AG04449 (cell line): ENCODE measurements around the gene WWC1.

Experiments
- CTCF ChIA-PET: fragments of 350-600 bp; formaldehyde crosslinking; extraction: SDS; loops from one replicate; lab custom pipeline; 2021; ENCODE audit warnings: antibody characterized with exemption; lab: Yijun Ruan, JAX
- POLR2A ChIA-PET: fragments of 400-600, 350-600 bp; formaldehyde crosslinking; extraction: SDS; loops from one replicate; lab custom pipeline; 2020; ENCODE audit warnings: antibody characterized with exemption, inconsistent platforms; lab: Yijun Ruan, JAX
- DNase-seq: peaks from one replicate; pipeline ENCODE4 v3.0.0-alpha.2; 2010; ENCODE audit warnings: low read depth, low spot score
- H3K4me3 ChIP-seq: 2 replicates; pipeline ENCODE4 v1.5.1; 2011; ENCODE audit warnings: low read depth, mild to moderate bottlenecking, control low read depth, low read length
- CTCF ChIP-seq: IDR thresholded peaks from one replicate; pipeline ENCODE4 v1.5.1; 2011; ENCODE audit warnings: mild to moderate bottlenecking, moderate library complexity, low read length, control low read depth, inconsistent platforms; ENCODE audit not compliant: insufficient read depth; ENCODE audit errors: missing control alignments

Gene WWC1

GRCh38 chr5:168356592-168356991 lies 65.1 kb downstream of the WWC1 start:
- TF ChIP-seq CTCF: no peak
- H3K4me3 ChIP-seq: no peak overlapping the region
- ChIA-PET CTCF (no interaction called here), POLR2A (no interaction called here)
- no peak for DNase-seq

- POLR2A ChIA-PET: no interaction called here
- DNase-seq: no peak
- TF ChIP-seq CTCF: no peak
- CTCF ChIA-PET: interaction anchor here (1.0 to 2.4 kb wide), 2 partner anchors 8 to 15 kb away, joined by 3 to 7 read pairs; no protein-coding TSS in a partner anchor
- H3K4me3 ChIP-seq: no peak overlapping the region
Observed at GRCh38 chr5:168357876-168358275, 66.4 kb downstream of the WWC1 start.

GRCh38 chr5:168359820-168360460 lies 68.5 kb downstream of the WWC1 start:
- CTCF ChIA-PET: interaction anchor here (2.4 kb wide), 1 partner anchor 17 kb away, joined by 7 read pairs; no protein-coding TSS in a partner anchor
- POLR2A ChIA-PET: no interaction called here
- no peak overlapping the region for H3K4me3 ChIP-seq
- TF ChIP-seq CTCF: no peak
- DNase-seq: no peak

- CTCF ChIA-PET: interaction anchor here (1.5 kb wide), 1 partner anchor 12 kb away, joined by 4 read pairs; no protein-coding TSS in a partner anchor
- POLR2A ChIA-PET: no interaction called here
Observed at GRCh38 chr5:168360521-168361285, 69.3 kb downstream of the WWC1 start.

GRCh38 chr5:168362097-168362885 lies 70.8 kb downstream of the WWC1 start:
- ChIA-PET CTCF (no interaction called here), POLR2A (no interaction called here)
- TF ChIP-seq CTCF: no peak
- DNase-seq: no peak
- no peak overlapping the region for H3K4me3 ChIP-seq

More at GRCh38 chr5:168360521-168361285, 69.3 kb downstream of the WWC1 start:
- H3K4me3 ChIP-seq: no peak overlapping the region
- DNase-seq: no peak
- no peak for TF ChIP-seq CTCF
